ENCODE measurements around the gene PRKAG2.

Gene PRKAG2

GRCh38 chr7:151644554-151644953 lies 232.4 kb downstream of the PRKAG2 start:
- no peak for DNase-seq (ENCODE audit: low read depth)

DNA sequence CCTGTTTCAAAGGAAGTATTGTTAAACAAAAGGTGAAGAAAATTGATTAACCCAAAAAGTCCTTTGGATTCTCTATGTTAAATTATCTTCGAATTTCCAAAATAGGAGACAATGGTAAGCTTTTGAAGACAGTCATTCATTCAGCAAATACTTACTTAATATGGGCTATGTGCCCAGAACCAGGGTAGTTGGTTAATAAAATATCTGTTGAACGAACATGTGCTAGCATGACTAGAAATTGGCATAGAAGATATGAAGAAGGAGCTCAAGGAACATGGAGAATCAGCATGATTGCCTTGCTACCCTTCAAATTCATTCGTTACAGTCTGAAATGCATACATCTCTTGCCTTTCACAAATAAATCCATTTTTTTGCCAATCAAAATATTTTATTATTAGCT lies 234.2 kb downstream of the PRKAG2 start:
- no peak for DNase-seq (ENCODE audit: low read depth)

DNA sequence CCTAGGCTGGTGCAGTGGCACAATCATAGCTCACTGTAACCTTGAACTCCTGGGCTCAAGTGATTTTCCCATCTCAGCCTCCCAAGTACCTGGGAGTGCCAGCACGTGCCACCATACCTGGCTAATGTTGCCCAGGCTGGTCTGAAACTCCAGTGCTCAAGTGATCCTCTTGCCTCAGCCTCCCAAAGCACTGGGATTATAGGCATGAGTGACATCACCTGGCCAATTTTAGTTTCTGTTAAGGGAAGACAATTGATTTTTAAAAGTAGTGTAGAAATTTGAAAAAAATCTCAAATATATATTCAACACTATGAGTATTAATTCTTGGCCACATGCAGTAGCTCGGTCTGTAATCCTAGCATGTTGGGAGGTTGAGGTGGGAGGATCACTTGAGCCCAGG lies 235.3 kb downstream of the PRKAG2 start:
- no peak for DNase-seq (ENCODE audit: low read depth)

- no peak for DNase-seq (ENCODE audit: low read depth)
Observed at GRCh38 chr7:151637781-151638261, 239.1 kb downstream of the PRKAG2 start.

DNA sequence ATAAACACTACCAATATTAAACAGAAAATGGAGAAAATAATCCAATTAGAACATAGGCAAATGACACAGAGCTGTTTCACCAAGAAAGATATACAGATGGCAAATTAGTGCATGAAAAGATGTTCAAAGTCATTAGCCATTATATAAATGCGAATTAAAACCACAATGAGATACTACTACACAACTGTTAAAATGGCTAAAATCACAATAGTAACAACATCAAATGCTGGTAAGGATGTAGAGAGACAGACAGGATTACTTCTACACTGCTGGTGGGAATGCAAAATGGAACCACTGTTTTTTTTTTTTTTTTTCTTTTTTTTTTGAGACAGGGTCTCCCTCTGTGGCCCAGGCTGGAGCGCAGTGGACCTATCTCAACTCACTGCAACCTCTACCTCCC lies 242.3 kb downstream of the PRKAG2 start:
- DNase-seq (ENCODE audit: low read depth) = no peak

DNA sequence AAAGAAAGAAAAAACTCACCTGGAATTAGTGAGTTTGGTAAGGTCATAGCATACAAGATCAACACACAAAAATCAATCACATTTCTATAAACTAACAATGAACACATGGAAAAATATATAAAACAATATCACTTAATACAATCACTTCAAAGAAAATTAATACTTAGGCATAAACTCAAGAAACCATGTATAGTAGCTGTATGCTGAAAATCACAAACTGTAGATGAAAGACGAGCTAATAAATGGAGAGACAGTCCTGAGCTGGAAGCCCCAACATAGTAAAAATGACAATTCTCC lies 243.5 kb downstream of the PRKAG2 start:
- DNase-seq (ENCODE audit: low read depth) = no peak

GRCh38 chr7:151632750-151633515 lies 244.0 kb downstream of the PRKAG2 start:
- DNase-seq (ENCODE audit: low read depth) = peak; percentile 17

DNA sequence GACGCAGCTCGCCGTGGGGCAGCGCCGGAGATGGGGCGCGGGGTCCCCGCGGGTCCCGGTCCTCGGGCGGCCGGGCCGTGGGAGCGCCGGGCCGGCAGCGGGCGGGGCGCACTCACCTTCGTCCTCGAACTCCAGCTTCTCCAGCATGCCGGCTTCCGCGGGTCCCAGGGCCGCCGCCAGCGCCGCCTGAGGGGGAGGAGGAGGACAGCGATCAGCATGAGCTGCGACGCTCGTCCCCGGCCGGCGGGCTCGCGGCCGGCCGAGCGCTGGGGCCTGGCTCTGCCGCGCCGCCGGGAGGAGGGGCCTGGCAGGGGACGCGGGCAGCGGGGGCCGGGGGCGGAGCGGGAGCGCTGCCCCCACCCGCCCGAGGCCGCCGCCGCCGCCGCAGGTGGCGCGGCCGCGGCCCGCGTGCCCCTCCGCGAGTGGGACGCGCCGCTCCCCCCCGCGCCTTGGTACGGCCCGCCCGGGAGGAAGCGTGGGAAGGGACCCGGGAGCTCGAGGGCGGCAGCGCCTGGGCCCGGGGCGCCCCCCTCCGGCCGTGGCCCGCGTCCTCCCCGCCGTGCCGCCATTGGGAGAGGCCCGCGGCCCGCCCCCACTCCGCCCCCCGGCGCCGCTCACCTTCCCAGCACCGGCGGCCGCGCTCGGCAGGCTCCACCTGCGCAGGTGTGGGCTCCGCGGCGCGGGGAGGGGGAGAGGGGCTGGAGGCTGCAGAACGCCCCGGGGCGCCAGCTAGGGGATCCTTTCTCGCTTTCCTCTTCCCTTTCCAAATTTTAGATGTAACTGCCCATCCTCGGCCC lies 244.8 kb downstream of the PRKAG2 start:
- peak; percentile 79 for DNase-seq (ENCODE audit: low read depth)

DNA sequence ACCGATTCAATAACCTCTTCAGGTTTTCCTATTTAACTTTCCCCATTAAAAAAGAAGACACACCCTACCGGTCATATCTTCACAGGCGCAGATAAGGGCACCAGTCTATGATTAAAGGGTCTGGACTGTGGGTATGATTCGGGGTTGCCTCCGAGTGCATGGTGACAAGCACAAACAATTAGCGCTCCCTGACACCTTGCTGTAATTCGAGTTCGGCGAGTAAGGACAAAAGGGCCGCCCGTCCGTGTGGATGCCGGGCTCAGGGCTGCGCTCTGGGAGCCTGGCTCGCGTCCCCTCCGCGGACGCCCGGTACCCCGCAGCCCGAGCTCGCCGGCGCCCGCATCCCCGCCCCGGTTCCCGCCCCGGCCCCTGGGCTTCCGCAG lies 245.4 kb downstream of the PRKAG2 start:
- peak; percentile 64 for DNase-seq (ENCODE audit: low read depth)

- DNase-seq (ENCODE audit: low read depth) = peak; percentile 25
Observed at GRCh38 chr7:151630851-151631569, 245.9 kb downstream of the PRKAG2 start.

DNA sequence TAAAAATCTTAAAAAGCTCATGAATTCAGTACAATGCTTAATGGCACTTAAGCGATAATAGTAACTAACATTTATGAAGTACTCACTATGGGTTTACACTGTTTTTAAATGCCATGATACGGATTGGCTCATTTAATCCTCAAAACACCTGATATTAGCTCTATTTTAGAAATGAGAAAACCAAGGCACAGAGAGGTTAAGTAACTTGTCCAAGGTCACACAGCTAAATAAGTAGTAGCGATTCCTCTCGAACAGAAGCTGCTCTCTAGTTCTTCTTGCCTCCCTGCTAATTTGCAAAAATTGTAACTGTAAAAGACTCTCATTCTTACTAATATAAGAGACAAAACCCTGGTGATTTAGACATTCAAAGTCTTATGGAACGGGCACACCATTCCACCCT lies 246.6 kb downstream of the PRKAG2 start:
- DNase-seq (ENCODE audit: low read depth) = no peak

- no peak for DNase-seq (ENCODE audit: low read depth)
Observed at GRCh38 chr7:151629713-151630272, 247.1 kb downstream of the PRKAG2 start.

GRCh38 chr7:151628846-151629604 lies 247.9 kb downstream of the PRKAG2 start:
- no peak for DNase-seq (ENCODE audit: low read depth)

DNA sequence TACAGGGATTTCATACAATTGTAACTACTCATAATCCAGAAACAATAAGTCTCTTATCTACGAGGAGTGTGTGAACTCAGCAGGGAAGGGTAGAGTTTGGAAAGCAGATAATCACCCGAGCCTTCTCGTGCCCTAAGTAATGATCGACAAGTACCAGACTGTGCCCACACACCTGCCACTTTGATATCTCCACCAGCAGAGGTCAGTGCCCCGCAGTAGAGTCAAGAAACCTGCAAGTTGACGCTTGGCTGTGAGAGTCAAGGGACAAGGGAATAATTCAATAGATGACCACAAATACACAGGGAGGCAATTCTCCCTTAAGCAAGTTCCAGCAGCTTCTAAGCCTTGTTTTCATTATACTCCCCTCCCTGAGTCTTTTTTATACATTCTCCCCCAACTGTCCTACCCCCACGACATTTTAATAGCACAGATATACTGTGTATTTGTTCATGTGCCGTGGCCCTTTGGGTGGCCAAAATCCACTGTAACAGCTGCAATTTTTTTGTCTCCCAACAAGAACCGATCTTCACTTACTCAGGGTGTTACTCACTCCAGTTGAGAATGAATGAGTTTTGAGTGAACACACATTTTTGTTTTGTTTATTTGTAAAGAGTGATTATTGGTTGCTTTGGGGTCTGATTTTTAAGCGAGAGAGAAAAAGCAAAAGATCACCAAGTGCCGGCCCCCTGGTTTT lies 250.3 kb downstream of the PRKAG2 start:
- peak; percentile 47 for DNase-seq (ENCODE audit: low read depth)

GRCh38 chr7:151625606-151626005 lies 251.3 kb downstream of the PRKAG2 start:
- no peak for DNase-seq (ENCODE audit: low read depth)

DNA sequence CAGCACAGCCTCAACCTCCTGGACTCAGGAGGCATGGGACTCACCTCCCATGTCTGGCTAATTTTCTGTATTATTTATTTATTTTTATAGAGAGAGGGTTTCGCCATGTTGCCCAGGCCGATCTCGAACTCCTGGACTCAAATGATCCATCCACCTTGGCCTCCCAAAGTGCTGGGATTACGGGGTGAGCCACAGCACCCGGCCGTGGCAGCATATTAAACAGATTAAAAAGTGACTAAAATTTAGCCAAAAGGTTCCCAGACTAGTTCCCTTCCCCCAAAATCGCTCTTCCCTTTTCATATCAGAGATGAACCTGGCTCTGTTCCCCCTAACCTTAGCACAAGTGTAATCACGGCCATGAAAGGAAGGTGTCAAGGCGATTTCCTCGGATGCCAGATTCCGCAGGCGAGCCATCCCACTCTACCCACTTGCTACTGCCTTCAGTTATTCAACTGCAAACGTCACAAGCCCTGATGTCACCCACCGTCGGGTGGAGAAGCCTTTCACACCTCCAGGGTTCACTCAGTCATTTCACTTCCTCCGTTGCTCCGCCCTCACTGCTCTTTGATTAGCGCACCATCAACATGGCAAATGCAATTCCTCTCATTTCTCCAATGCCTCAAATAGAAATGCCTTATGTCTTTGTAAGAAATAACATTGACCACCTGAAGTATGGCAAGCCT lies 252.5 kb downstream of the PRKAG2 start:
- no peak for DNase-seq (ENCODE audit: low read depth)

DNA sequence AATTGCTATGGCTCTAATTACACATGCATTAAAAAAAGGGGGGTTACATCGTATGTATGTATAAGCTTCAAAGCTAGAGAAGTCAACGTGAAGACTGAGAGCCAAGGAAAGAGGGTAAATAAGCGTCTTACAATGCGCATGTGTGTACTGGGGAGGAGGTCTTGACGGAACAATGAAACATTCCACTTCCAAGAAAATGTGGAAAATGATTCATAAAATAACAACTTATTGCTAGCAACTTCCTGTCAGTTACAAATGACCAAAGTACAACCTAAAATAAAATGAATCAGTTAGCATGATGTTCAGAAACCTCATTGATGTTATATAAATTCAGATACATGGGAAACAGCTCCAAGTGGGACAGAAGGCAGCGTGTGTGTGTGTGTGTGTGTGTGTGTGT lies 253.1 kb downstream of the PRKAG2 start:
- peak; percentile 72 for DNase-seq (ENCODE audit: low read depth)

- DNase-seq (ENCODE audit: low read depth) = no peak
Observed at GRCh38 chr7:151621961-151622360, 255.0 kb downstream of the PRKAG2 start.

- no peak for DNase-seq (ENCODE audit: low read depth)
Observed at GRCh38 chr7:151616443-151617213, 260.3 kb downstream of the PRKAG2 start.

- no peak for DNase-seq (ENCODE audit: low read depth)
Observed at GRCh38 chr7:151615784-151616183, 261.1 kb downstream of the PRKAG2 start.

Data from ELR (cell line).